Measurements from ENCODE around the gene TJP1. TPM values are rescaled to one million over a fixed set of nuclear protein-coding genes. Genes with fewer than 3 reads are reported as not detected.

TJP1 gene
- total RNA-seq, 1 experiment from 2014 or later, result 129 TPM

DNA sequence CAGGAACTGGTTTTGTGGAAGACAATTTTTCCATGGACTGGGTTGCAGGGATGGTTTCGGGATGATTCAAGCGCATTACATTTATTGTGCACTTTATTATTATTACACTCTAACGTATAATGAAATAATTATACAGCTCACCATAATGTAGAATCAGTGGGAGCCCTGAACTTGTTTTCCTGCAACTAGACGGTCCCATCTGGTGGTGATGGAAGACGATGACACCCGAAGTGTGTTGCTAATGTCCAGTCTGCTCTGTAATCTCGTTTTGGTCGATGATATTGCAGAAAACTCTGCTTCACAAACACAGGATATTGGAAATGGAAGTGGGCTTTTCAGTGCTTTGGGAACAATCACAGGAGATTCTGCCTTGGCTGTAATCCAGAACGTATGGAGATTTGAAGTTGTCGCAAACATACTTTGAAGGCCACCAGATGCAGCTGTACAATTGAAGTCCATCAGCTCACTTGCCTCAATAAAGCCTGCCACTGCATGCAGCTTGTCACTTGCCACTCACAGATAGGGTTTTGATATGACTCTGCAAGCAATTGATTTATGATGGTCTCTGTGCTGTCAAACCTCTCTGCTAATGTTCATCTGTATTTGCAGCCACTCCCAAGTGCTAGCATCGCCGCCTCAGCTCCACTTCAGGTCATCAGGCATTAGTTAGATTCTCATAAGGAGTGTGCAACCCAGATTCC lies 141.7 kb downstream of the TJP1 start:
- Mint-ChIP-seq H3K9me3 (peaks cover 7% of the 10 kb centered on the region), H3K4me3 (no peak overlapping the region), H3K4me1 (peaks cover 14% of the 10 kb centered on the region), H3K36me3 (peaks cover 6% of the 10 kb centered on the region; the same call in 1 of the 2 replicates), H3K27me3 (ENCODE audit: low read depth) (no peaks in the 10 kb centered on the region), H3K27ac (no peak overlapping the region)
- POLR2A ChIA-PET, result no interaction called here
- CTCF ChIA-PET, result interaction anchor here (1.0 to 1.5 kb wide), 4 partner anchors 12 to 246 kb away, joined by 3 to 4 read pairs (median 3); no protein-coding TSS in a partner anchor
- TF ChIP-seq SOX15 (CRISPR knock-in tag; IDR thresholded peaks at IDR 0.05), result no peak
- TF ChIP-seq FOXP4 (CRISPR knock-in tag; IDR thresholded peaks at IDR 0.05), result no peak
- no peak for TF ChIP-seq SP1 (CRISPR knock-in tag; conservative IDR thresholded peaks at IDR 0.05)
- TF ChIP-seq CBFB (CRISPR knock-in tag; IDR thresholded peaks at IDR 0.05; ENCODE audit: low read depth), result no peak
- TF ChIP-seq CREM (CRISPR knock-in tag; IDR thresholded peaks at IDR 0.05), result no peak
- DNase-seq (ENCODE audit: low spot score) (no peak), ATAC-seq (no peak)

- DNase-seq (ENCODE audit: low spot score) (no peak), ATAC-seq (no peak)
- Mint-ChIP-seq H3K27ac (no peak overlapping the region), H3K4me3 (no peak overlapping the region), H3K9me3 (peaks cover 7% of the 10 kb centered on the region), H3K27me3 (ENCODE audit: low read depth) (no peaks in the 10 kb centered on the region), H3K4me1 (peaks cover 20% of the 10 kb centered on the region), H3K36me3 (peaks cover 6% of the 10 kb centered on the region; the same call in 1 of the 2 replicates)
- no peak for TF ChIP-seq TEAD4 (CRISPR knock-in tag; IDR thresholded peaks at IDR 0.05)
- TF ChIP-seq TCF7 (CRISPR knock-in tag; IDR thresholded peaks at IDR 0.05; ENCODE audit: low read depth), result no peak
- no peak for TF ChIP-seq NFATC4 (CRISPR knock-in tag; IDR thresholded peaks at IDR 0.05)
- ChIA-PET POLR2A (no interaction called here), CTCF (interaction anchor here (1.1 to 2.0 kb wide), 3 partner anchors 14 to 539 kb away, joined by 4 to 6 read pairs (median 5); no protein-coding TSS in a partner anchor)
Measured at GRCh38 chr15:29678504-29679034, 143.7 kb downstream of the TJP1 start.

DNA sequence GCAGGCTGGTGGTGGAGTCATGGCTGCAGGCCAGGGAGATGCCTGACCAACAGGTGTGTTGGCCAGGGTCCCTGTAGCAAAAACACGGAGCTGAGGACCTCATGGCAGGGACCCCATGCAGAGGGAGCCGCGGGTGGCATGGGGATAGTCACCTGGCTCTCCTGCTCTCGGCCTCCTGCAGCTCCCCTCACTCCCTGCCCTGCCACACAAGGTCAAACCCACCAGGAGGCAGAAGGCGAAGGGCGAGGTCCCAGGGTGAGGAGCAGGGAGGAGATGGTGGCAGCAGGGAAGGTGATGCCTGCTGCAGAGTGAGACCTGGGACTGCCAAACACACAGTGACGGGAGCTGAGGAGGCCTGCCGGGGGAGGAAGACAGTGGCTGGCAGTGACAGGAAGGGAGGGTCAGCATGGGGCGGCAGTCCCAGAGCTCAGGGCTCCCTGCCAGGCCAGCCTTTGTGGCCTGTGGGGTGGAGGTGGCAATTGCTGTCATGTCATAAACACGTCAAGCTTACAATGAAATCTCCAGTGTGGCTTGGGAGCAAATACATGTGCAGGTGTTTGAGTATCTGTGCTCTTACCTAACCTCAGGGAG lies 144.3 kb downstream of the TJP1 start:
- Mint-ChIP-seq H3K4me3 (no peak overlapping the region), H3K9me3 (peaks cover 4% of the 10 kb centered on the region), H3K4me1 (peaks cover 21% of the 10 kb centered on the region), H3K27me3 (ENCODE audit: low read depth) (no peaks in the 10 kb centered on the region), H3K27ac (no peak overlapping the region), H3K36me3 (peaks cover 3% of the 10 kb centered on the region; the same call in 1 of the 2 replicates)
- TF ChIP-seq NR3C1 (CRISPR knock-in tag; conservative IDR thresholded peaks at IDR 0.05; ENCODE audit: low read depth) (no peak), TEAD1 (CRISPR knock-in tag; IDR thresholded peaks at IDR 0.05) (no peak), ZNF671 (CRISPR knock-in tag; IDR thresholded peaks at IDR 0.05) (no peak)
- TF ChIP-seq, protein P1, sequence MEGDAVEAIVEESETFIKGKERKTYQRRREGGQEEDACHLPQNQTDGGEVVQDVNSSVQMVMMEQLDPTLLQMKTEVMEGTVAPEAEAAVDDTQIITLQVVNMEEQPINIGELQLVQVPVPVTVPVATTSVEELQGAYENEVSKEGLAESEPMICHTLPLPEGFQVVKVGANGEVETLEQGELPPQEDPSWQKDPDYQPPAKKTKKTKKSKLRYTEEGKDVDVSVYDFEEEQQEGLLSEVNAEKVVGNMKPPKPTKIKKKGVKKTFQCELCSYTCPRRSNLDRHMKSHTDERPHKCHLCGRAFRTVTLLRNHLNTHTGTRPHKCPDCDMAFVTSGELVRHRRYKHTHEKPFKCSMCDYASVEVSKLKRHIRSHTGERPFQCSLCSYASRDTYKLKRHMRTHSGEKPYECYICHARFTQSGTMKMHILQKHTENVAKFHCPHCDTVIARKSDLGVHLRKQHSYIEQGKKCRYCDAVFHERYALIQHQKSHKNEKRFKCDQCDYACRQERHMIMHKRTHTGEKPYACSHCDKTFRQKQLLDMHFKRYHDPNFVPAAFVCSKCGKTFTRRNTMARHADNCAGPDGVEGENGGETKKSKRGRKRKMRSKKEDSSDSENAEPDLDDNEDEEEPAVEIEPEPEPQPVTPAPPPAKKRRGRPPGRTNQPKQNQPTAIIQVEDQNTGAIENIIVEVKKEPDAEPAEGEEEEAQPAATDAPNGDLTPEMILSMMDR (IDR thresholded peaks at IDR 0.05), result no peak
- no peak for ATAC-seq
- ChIA-PET CTCF (interaction anchor here (1.1 to 2.0 kb wide), 3 partner anchors 15 to 538 kb away, joined by 4 to 6 read pairs (median 5); no protein-coding TSS in a partner anchor), POLR2A (no interaction called here)
- DNase-seq (ENCODE audit: low spot score), result no peak

- Mint-ChIP-seq H3K27ac (no peak overlapping the region), H3K9me3 (no peaks in the 10 kb centered on the region), H3K27me3 (ENCODE audit: low read depth) (no peaks in the 10 kb centered on the region), H3K4me1 (peaks cover 21% of the 10 kb centered on the region), H3K4me3 (no peak overlapping the region), H3K36me3 (no peaks in the 10 kb centered on the region)
- ChIA-PET CTCF (interaction anchor here (1.2 to 1.5 kb wide), 2 partner anchors 15 to 575 kb away, joined by 4 to 6 read pairs; no protein-coding TSS in a partner anchor), POLR2A (no interaction called here)
- DNase-seq (ENCODE audit: low spot score) (no peak), ATAC-seq (no peak)
- TF ChIP-seq, protein P2, sequence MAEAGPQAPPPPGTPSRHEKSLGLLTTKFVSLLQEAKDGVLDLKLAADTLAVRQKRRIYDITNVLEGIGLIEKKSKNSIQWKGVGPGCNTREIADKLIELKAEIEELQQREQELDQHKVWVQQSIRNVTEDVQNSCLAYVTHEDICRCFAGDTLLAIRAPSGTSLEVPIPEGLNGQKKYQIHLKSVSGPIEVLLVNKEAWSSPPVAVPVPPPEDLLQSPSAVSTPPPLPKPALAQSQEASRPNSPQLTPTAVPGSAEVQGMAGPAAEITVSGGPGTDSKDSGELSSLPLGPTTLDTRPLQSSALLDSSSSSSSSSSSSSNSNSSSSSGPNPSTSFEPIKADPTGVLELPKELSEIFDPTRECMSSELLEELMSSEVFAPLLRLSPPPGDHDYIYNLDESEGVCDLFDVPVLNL (CRISPR knock-in tag; IDR thresholded peaks at IDR 0.05; ENCODE audit: borderline replicate concordance, low read depth), result no peak
- no peak for TF ChIP-seq NR3C1 (CRISPR knock-in tag; conservative IDR thresholded peaks at IDR 0.05; ENCODE audit: low read depth)
- TF ChIP-seq ZBTB21 (CRISPR knock-in tag; IDR thresholded peaks at IDR 0.05; ENCODE audit: borderline replicate concordance), result no peak
- TF ChIP-seq IRF2 (CRISPR knock-in tag; IDR thresholded peaks at IDR 0.05; ENCODE audit: borderline replicate concordance, low read depth), result no peak
- no peak for TF ChIP-seq ZNF671 (CRISPR knock-in tag; IDR thresholded peaks at IDR 0.05)
- TF ChIP-seq ARID4B (CRISPR knock-in tag; IDR thresholded peaks at IDR 0.05; ENCODE audit: borderline replicate concordance), result no peak
- TF ChIP-seq, protein P3, sequence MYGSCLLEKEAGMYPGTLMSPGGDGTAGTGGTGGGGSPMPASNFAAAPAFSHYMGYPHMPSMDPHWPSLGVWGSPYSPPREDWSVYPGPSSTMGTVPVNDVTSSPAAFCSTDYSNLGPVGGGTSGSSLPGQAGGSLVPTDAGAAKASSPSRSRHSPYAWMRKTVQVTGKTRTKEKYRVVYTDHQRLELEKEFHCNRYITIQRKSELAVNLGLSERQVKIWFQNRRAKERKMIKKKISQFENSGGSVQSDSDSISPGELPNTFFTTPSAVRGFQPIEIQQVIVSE (CRISPR knock-in tag; IDR thresholded peaks at IDR 0.05; ENCODE audit: borderline replicate concordance), result no peak
Measured at GRCh38 chr15:29677455-29677854, 144.8 kb downstream of the TJP1 start.
